Endothelial cell of umbilical vein (primary cell): ENCODE measurements around the gene WDR26. TPM values are rescaled to one million over a fixed set of nuclear protein-coding genes. Genes with fewer than 3 reads are reported as not detected.

Experiments used
- BruUV-seq: library from RNA; stranded (reverse); fragments of 400-500 nt; replicated peaks from 2 replicates; lab custom pipeline; 2021; lab: Mats Ljungman, UMichigan
- CTCF ChIA-PET: fragments of 300-600, 350-600 bp; sonication (Branson Sonifier 250); formaldehyde crosslinking; loops from one replicate; lab custom pipeline; 2021; ENCODE audit warnings: antibody characterized with exemption, inconsistent platforms; lab: Charles Lee
- POLR2A ChIA-PET: fragments of 300-600, 350-600 bp; sonication (Branson Sonifier 250); formaldehyde crosslinking; loops from one replicate; lab custom pipeline; 2021; ENCODE audit warnings: antibody characterized with exemption, inconsistent platforms; lab: Charles Lee
- DNase-seq: peaks from one replicate; pipeline ENCODE4 v3.0.0-alpha.2; 2011; ENCODE audit warnings: low read depth, low spot score
- FAIRE-seq: peaks from 2 replicates; lab custom pipeline; 2011; peaks lifted over from hg19 to GRCh38; lab: Jason Lieb, UNC
- H2AFZ ChIP-seq: 2 replicates; pipeline ENCODE4 v1.6.0; 2012; ENCODE audit warnings: low read depth, low read length, control low read depth, inconsistent platforms
- H3K27ac ChIP-seq: 2 replicates; pipeline ENCODE4 v1.5.1; 2011; ENCODE audit warnings: low read depth, mild to moderate bottlenecking, control low read depth, low read length, moderate library complexity; ENCODE audit not compliant: insufficient read depth
- H3K27me3 ChIP-seq, 2 experiments: 2 replicates each; pipeline versions ENCODE4 v1.6.0 to v1.6.1; 2011; ENCODE audit warnings: low read length in 2 of 2, mixed read lengths in 1 of 2; ENCODE audit not compliant: control insufficient read depth in 2 of 2, insufficient read depth in 2 of 2
- H3K36me3 ChIP-seq, 2 experiments: 2 replicates in 1 of 2; 3 replicates in 1 of 2; pipeline ENCODE4 v1.5.1; 2011; ENCODE audit warnings: low read length in 2 of 2, mild to moderate bottlenecking in 1 of 2, moderate library complexity in 1 of 2; ENCODE audit not compliant: control insufficient read depth in 2 of 2, insufficient read depth in 2 of 2; ENCODE audit errors: extremely low read depth in 1 of 2
- H3K4me1 ChIP-seq: 3 replicates; pipeline ENCODE4 v1.5.1; 2011; ENCODE audit warnings: mild to moderate bottlenecking, low read length; ENCODE audit not compliant: control insufficient read depth, insufficient read depth; ENCODE audit errors: extremely low read depth
- H3K4me2 ChIP-seq: 2 replicates; pipeline ENCODE4 v1.6.1; 2011; ENCODE audit warnings: low read length, control low read depth, mixed read lengths; ENCODE audit not compliant: insufficient read depth
- H3K4me3 ChIP-seq, 3 experiments: fragments of 200-600 bp in 1 of 3; sonication (generic), shearing (Covaris generic) in 1 of 3; replicated peaks in 1 of 3; 2 replicates each; pipeline ENCODE4 v1.5.1; 2011 to 2016; ENCODE audit warnings: control low read depth in 3 of 3, low read length in 3 of 3, mild to moderate bottlenecking in 2 of 3, inconsistent platforms in 1 of 3, low read depth in 1 of 3, moderate library complexity in 1 of 3; ENCODE audit not compliant: insufficient read depth in 1 of 3
- H3K79me2 ChIP-seq: 2 replicates; pipeline ENCODE4 v1.6.0; 2012; ENCODE audit warnings: low read length, inconsistent platforms; ENCODE audit not compliant: control insufficient read depth, insufficient read depth
- H3K9ac ChIP-seq: replicated peaks from 2 replicates; pipeline ENCODE3; 2011; ENCODE audit warnings: low read length, control low read depth; ENCODE audit not compliant: insufficient read depth; ENCODE audit errors: extremely low read depth
- H3K9me1 ChIP-seq: replicated peaks from 3 replicates; pipeline ENCODE4 v1.6.0; 2011; ENCODE audit warnings: mild to moderate bottlenecking, low read length; ENCODE audit not compliant: control insufficient read depth, insufficient read depth; ENCODE audit errors: extremely low read depth
- H3K9me3 ChIP-seq: replicated peaks from 2 replicates; pipeline ENCODE4 v1.5.1; 2012; ENCODE audit warnings: low read length, inconsistent platforms; ENCODE audit not compliant: control insufficient read depth, insufficient read depth
- H4K20me1 ChIP-seq: replicated peaks from 2 replicates; pipeline ENCODE3; 2011; ENCODE audit warnings: mild to moderate bottlenecking, low read length; ENCODE audit not compliant: control insufficient read depth, insufficient read depth; ENCODE audit errors: extremely low read depth
- CTCF ChIP-seq, 2 donors: IDR thresholded peaks; 1 replicate in 1 of 2; 2 replicates in 1 of 2; pipeline ENCODE4 v1.5.1; 2011; ENCODE audit warnings: low read length in 2 of 2, mild to moderate bottlenecking in 2 of 2, moderate library complexity in 2 of 2, control low read depth in 1 of 2, inconsistent platforms in 1 of 2, low read depth in 1 of 2; ENCODE audit not compliant: insufficient read depth in 1 of 2; ENCODE audit errors: extremely low read depth in 1 of 2
- EZH2 ChIP-seq: IDR thresholded peaks from 2 replicates; pipeline ENCODE4 v1.6.1; 2012; ENCODE audit warnings: borderline replicate concordance, low read depth, mild to moderate bottlenecking, moderate library complexity, low read length, inconsistent platforms; ENCODE audit not compliant: severe bottlenecking
- FOS ChIP-seq: IDR thresholded peaks from 2 replicates; pipeline ENCODE4 v1.6.1; 2011; ENCODE audit warnings: mild to moderate bottlenecking, low read length, moderate library complexity, borderline replicate concordance; ENCODE audit not compliant: insufficient read depth
- GATA2 ChIP-seq: IDR thresholded peaks from 2 replicates; pipeline ENCODE4 v1.7.0; 2011; ENCODE audit warnings: low read depth, mild to moderate bottlenecking, moderate library complexity, mixed read lengths, low read length; ENCODE audit not compliant: insufficient read length, insufficient read depth
- JUN ChIP-seq: IDR thresholded peaks from 2 replicates; pipeline ENCODE4 v1.6.1; 2011; ENCODE audit warnings: borderline replicate concordance, low read depth; ENCODE audit not compliant: insufficient read length, insufficient read depth
- MAX ChIP-seq: IDR thresholded peaks from 2 replicates; pipeline ENCODE4 v1.6.1; 2011; ENCODE audit not compliant: insufficient read depth, insufficient read length
- MYC ChIP-seq: IDR thresholded peaks from one replicate; pipeline ENCODE4 v1.6.1; 2011; ENCODE audit warnings: mild to moderate bottlenecking, low read depth, low read length
- POLR2A ChIP-seq: IDR thresholded peaks from 2 replicates; pipeline ENCODE4 v1.6.1; 2012; ENCODE audit warnings: low read depth, mild to moderate bottlenecking, control low read depth, low read length
- POLR2AphosphoS5 ChIP-seq: IDR thresholded peaks from 2 replicates; pipeline ENCODE4 v1.6.1; 2012; ENCODE audit warnings: low read depth, mild to moderate bottlenecking, control low read depth, low read length, moderate library complexity; ENCODE audit not compliant: insufficient read depth
- dilution Hi-C: fragments of 300-500 bp; cut with MboI; formaldehyde crosslinking; loops from one replicate; pipeline ENCODE4 v1.15.0; 2019; ENCODE audit warnings: low sequenced_read_pairs; ENCODE audit not compliant: extremely low pct_ligation_motif_present
- intact Hi-C: fragments of 100-400 bp; cut with micrococcal nuclease; formaldehyde crosslinking; loops from one replicate; pipeline ENCODE4 v1.10.0; 2022
- polyA plus RNA-seq, 4 experiments: library from polyadenylated mRNA; depleted of rRNA in 3 of 4; stranded (reverse) in 3 of 4; unstranded in 1 of 4; fragments of >200 nt; gene quantifications; 2 replicates each; pipeline versions ENCODE4 v1.2.1 to v1.2.3, GENCODE V29; 2011 to 2012; ENCODE audit warnings: missing spikeins in 1 of 4
- total RNA-seq: library from RNA; stranded (reverse); gene quantifications from 2 replicates; pipeline ENCODE4 v1.2.3, GENCODE V29; 2021

Gene WDR26
- total and polyA plus RNA-seq, 2 donors (not counting 3 experiments of a cell fraction or from before 2014, with no cell fraction given) = 26.7 to 92.4 TPM

GRCh38 chr1:224447251-224447650 lies 12.7 kb upstream of the WDR26 start:
- CTCF ChIA-PET = interaction anchor here (3.8 kb wide), 1 partner anchor 10 kb away, joined by 35 read pairs; no protein-coding TSS in a partner anchor
- BruUV-seq = no TSS peak
- Histone ChIP-seq H3K79me2 (no peaks in the 10 kb centered on the region), H3K36me3 (no peaks in the 10 kb centered on the region), H4K20me1 (no peaks in the 10 kb centered on the region), H3K9ac (no peak overlapping the region), H3K4me1 (peaks cover 11% of the 10 kb centered on the region), H3K9me1 (no peaks in the 10 kb centered on the region), H3K27me3 (no peaks in the 10 kb centered on the region), H3K27ac (peak overlapping the region; percentile 32), H3K4me2 (peak overlapping the region; percentile 60), H3K4me3 (no peak overlapping the region), H3K9me3 (no peaks in the 10 kb centered on the region), H2AFZ (peak overlapping the region; percentile 66)
- intact Hi-C loops = no loop called here
- peak; percentile 92 for FAIRE-seq
- POLR2A ChIA-PET = no interaction called here
- peak; percentile 59 for TF ChIP-seq FOS
- no peak for TF ChIP-seq JUN
- DNase-seq = peak; percentile 86
- dilution Hi-C loops = no loop called here

GRCh38 chr1:224438989-224439388 lies 4.4 kb upstream of the WDR26 start:
- Histone ChIP-seq H4K20me1 (no peaks in the 10 kb centered on the region), H3K27me3 (no peaks in the 10 kb centered on the region), H3K9me1 (no peaks in the 10 kb centered on the region), H3K36me3 (no peaks in the 10 kb centered on the region), H3K4me2 (no peak overlapping the region), H3K79me2 (peaks cover 6% of the 10 kb centered on the region), H3K27ac (no peak overlapping the region), H3K9ac (no peak overlapping the region), H3K4me3 (no peak overlapping the region), H2AFZ (no peak overlapping the region), H3K9me3 (no peaks in the 10 kb centered on the region), H3K4me1 (peaks cover 11% of the 10 kb centered on the region)
- BruUV-seq = no TSS peak
- POLR2A ChIA-PET = no interaction called here
- intact Hi-C loops (no loop called here), dilution Hi-C loops (no loop called here)
- CTCF ChIA-PET = interaction anchor here (1.1 kb wide), 1 partner anchor 18 kb away, joined by 7 read pairs; no protein-coding TSS in a partner anchor
- TF ChIP-seq GATA2 (no peak), FOS (no peak), MAX (no peak), JUN (no peak), EZH2 (no peak), MYC (no peak), CTCF (IDR thresholded peaks at IDR 0.05; ENCODE audit: extremely low read depth in 1 of 2, insufficient read depth in 1 of 2, low read depth in 1 of 2, low read length in 2 of 2) (no peak), POLR2AphosphoS5 (no peak), POLR2A (no peak)
- DNase-seq = no peak
- no peak for FAIRE-seq
